IMR-90 (cell line): ENCODE measurements around the gene CHIT1. TPM values are rescaled to one million over a fixed set of nuclear protein-coding genes. Genes with fewer than 3 reads are reported as not detected.

Experiments
- ATAC-seq: fragments of 200-7000 bp; cut with Tn5 transposase; 2 replicates; pipeline ENCODE4 v1.9.1; 2020; ENCODE audit warnings: low read depth, mild to moderate bottlenecking, moderate library complexity
- BruUV-seq: library from RNA; stranded (reverse); fragments of 400-500 nt; replicated peaks from 2 replicates; lab custom pipeline; 2021; lab: Mats Ljungman, UMichigan
- CTCF ChIA-PET: fragments of 300-600 bp; formaldehyde crosslinking; extraction: SDS; loops from one replicate; lab custom pipeline; 2021; ENCODE audit warnings: antibody characterized with exemption; lab: Yijun Ruan, JAX
- POLR2A ChIA-PET: fragments of 300-600 bp; sonication (Branson Sonifier 250); formaldehyde crosslinking; loops from one replicate; lab custom pipeline; 2022; ENCODE audit warnings: antibody characterized with exemption; ENCODE audit not compliant: unreplicated experiment; lab: Charles Lee
- DNase-seq: peaks from one replicate; pipeline ENCODE4 v3.0.0; 2013
- H2AFZ ChIP-seq: replicated peaks from 2 replicates; pipeline ENCODE3; 2013; ENCODE audit warnings: low read length, mild to moderate bottlenecking; ENCODE audit not compliant: poor library complexity
- H2AK5ac ChIP-seq: 2 replicates; pipeline ENCODE4 v1.6.1; 2013; ENCODE audit warnings: low read depth, low read length, inconsistent platforms
- H2AK9ac ChIP-seq: replicated peaks from 2 replicates; pipeline ENCODE3; 2013; ENCODE audit warnings: mild to moderate bottlenecking, low read depth, low read length, moderate library complexity; ENCODE audit not compliant: poor library complexity
- H2BK120ac ChIP-seq: 2 replicates; pipeline ENCODE4 v1.6.1; 2013; ENCODE audit warnings: low read depth, low read length, inconsistent platforms
- H2BK15ac ChIP-seq: 3 replicates; pipeline ENCODE4 v1.6.1; 2013; ENCODE audit warnings: low read depth, low read length, inconsistent platforms
- H2BK20ac ChIP-seq: 2 replicates; pipeline ENCODE4 v1.6.1; 2013; ENCODE audit warnings: low read depth, mild to moderate bottlenecking, inconsistent platforms, low read length, moderate library complexity
- H2BK5ac ChIP-seq: 2 replicates; pipeline ENCODE4 v1.6.1; 2013; ENCODE audit warnings: mild to moderate bottlenecking, low read depth, low read length, inconsistent platforms; ENCODE audit not compliant: poor library complexity, severe bottlenecking
- H3K14ac ChIP-seq: replicated peaks from 2 replicates; pipeline ENCODE4 v1.6.1; 2013; ENCODE audit warnings: low read depth, low read length, inconsistent platforms
- H3K18ac ChIP-seq: 2 replicates; pipeline ENCODE4 v1.6.1; 2013; ENCODE audit warnings: low read depth, low read length, control low read depth
- H3K23ac ChIP-seq: 2 replicates; pipeline ENCODE4 v1.6.1; 2013; ENCODE audit warnings: low read depth, low read length, inconsistent platforms
- H3K27ac ChIP-seq: 2 replicates; pipeline ENCODE4 v1.5.1; 2013; ENCODE audit warnings: mild to moderate bottlenecking, control low read depth, low read length; ENCODE audit not compliant: insufficient read depth
- H3K27me3 ChIP-seq: 2 replicates; pipeline ENCODE4 v1.6.1; 2013; ENCODE audit warnings: low read length; ENCODE audit not compliant: control insufficient read depth, insufficient read depth
- H3K36me3 ChIP-seq: 2 replicates; pipeline ENCODE4 v1.6.1; 2013; ENCODE audit warnings: low read length, mixed read lengths; ENCODE audit not compliant: control insufficient read depth, insufficient read depth
- H3K4ac ChIP-seq: 2 replicates; pipeline ENCODE4 v1.6.1; 2013; ENCODE audit warnings: low read depth, low read length, inconsistent platforms
- H3K4me1 ChIP-seq: 2 replicates; pipeline ENCODE4 v1.6.1; 2013; ENCODE audit warnings: low read length, mixed read lengths; ENCODE audit not compliant: control insufficient read depth, insufficient read depth
- H3K4me2 ChIP-seq: 2 replicates; pipeline ENCODE4 v1.6.1; 2013; ENCODE audit warnings: low read depth, mild to moderate bottlenecking, control low read depth, low read length, moderate library complexity
- H3K4me3 ChIP-seq: 2 replicates; pipeline ENCODE4 v1.5.1; 2013; ENCODE audit warnings: low read depth, mild to moderate bottlenecking, control low read depth, low read length, moderate library complexity; ENCODE audit not compliant: insufficient read depth
- H3K56ac ChIP-seq: 2 replicates; pipeline ENCODE4 v1.6.1; 2013; ENCODE audit warnings: low read length, inconsistent platforms; ENCODE audit not compliant: insufficient read depth; ENCODE audit errors: extremely low read depth
- H3K79me1 ChIP-seq, 2 experiments: 2 replicates each; pipeline ENCODE4 v1.6.1; 2013; ENCODE audit warnings: low read length in 2 of 2, inconsistent platforms in 1 of 2, low read depth in 1 of 2
- H3K9ac ChIP-seq: 2 replicates; pipeline ENCODE4 v1.6.1; 2013; ENCODE audit warnings: low read depth, low read length, control low read depth
- H3K9me1 ChIP-seq: 2 replicates; pipeline ENCODE4 v1.6.1; 2013; ENCODE audit warnings: low read length, inconsistent platforms; ENCODE audit not compliant: insufficient read depth
- H3K9me3 ChIP-seq: 2 replicates; pipeline ENCODE4 v1.6.1; 2013; ENCODE audit warnings: low read length; ENCODE audit not compliant: control insufficient read depth, insufficient read depth
- H4K20me1 ChIP-seq: 2 replicates; pipeline ENCODE4 v1.6.1; 2013; ENCODE audit warnings: low read length, inconsistent platforms; ENCODE audit not compliant: insufficient read depth
- H4K5ac ChIP-seq: 2 replicates; pipeline ENCODE4 v1.6.1; 2013; ENCODE audit warnings: mild to moderate bottlenecking, low read depth, low read length, control low read depth
- H4K8ac ChIP-seq, 2 experiments: 2 replicates each; pipeline ENCODE4 v1.6.1; 2013; ENCODE audit warnings: low read depth in 2 of 2, low read length in 2 of 2, control low read depth in 1 of 2, inconsistent platforms in 1 of 2
- H4K91ac ChIP-seq: 2 replicates; pipeline ENCODE4 v1.6.1; 2013; ENCODE audit warnings: low read depth, low read length, inconsistent platforms; ENCODE audit not compliant: insufficient read depth
- BHLHE40 ChIP-seq: fragments of 150-350 bp; IDR thresholded peaks from 2 replicates; pipeline ENCODE4 v1.6.1; 2016; ENCODE audit warnings: mild to moderate bottlenecking, low read depth, low read length
- ELK1 ChIP-seq: fragments of 150-350 bp; IDR thresholded peaks from 2 replicates; pipeline ENCODE4 v1.6.1; 2016; ENCODE audit warnings: low read depth, mild to moderate bottlenecking, low read length, moderate library complexity, borderline replicate concordance
- FOS ChIP-seq: fragments of 150-350 bp; IDR thresholded peaks from 2 replicates; pipeline ENCODE4 v1.6.1; 2016; ENCODE audit warnings: low read depth, low read length
- NFE2L2 ChIP-seq: fragments of 150-350 bp; IDR thresholded peaks from 2 replicates; pipeline ENCODE4 v1.6.1; 2016; ENCODE audit warnings: low read depth, mild to moderate bottlenecking, low read length
- WGBS, 2 experiments: methylation state at CpG; one replicate each; pipeline versions ENCODE4 v1.1.5 to v1.1.7; 2013; ENCODE audit warnings: missing lambda C conversion rate in 2 of 2; ENCODE audit not compliant: insufficient read length in 1 of 2; ENCODE audit errors: extremely low coverage in 2 of 2; 5-methylcytosine and 5-hydroxymethylcytosine counted together
- dilution Hi-C: fragments of 300-500 bp; cut with HindIII; formaldehyde crosslinking; loops from one replicate; pipeline ENCODE4 v1.14.3; 2018; ENCODE audit warnings: low sequenced_read_pairs; ENCODE audit not compliant: unreplicated experiment
- in situ Hi-C: fragments of 300-500 bp; cut with MboI; formaldehyde crosslinking; loops from 3 replicates; pipeline ENCODE4 v1.14.3; 2019; ENCODE audit warnings: low sequenced_read_pairs, inconsistent platforms, mixed read lengths
- intact Hi-C: fragments of 100-400 bp; cut with micrococcal nuclease; formaldehyde crosslinking; loops from 2 replicates; pipeline ENCODE4 v1.10.0; 2022
- polyA plus RNA-seq, 3 experiments: library from polyadenylated mRNA; depleted of rRNA; stranded (reverse); fragments of >200 nt; gene quantifications; 2 replicates each; pipeline ENCODE4 v1.2.3, GENCODE V29; 2012; ENCODE audit warnings: low replicate concordance in 1 of 3
- total RNA-seq: library from RNA; depleted of rRNA; stranded (reverse); fragments of >200 nt; gene quantifications from 2 replicates; pipeline ENCODE4 v1.2.3, GENCODE V29; 2012

Gene CHIT1
- total and polyA plus RNA-seq, 2 of the 4 experiments (the other 2 are of a cell fraction) = not detected

GRCh38 chr1:203174324-203174985 is 55.0 kb downstream of the CHIT1 start:
- dilution Hi-C loops = no loop called here
- Histone ChIP-seq H3K56ac (no peak overlapping the region), H4K20me1 (no peaks in the 10 kb centered on the region), H2BK20ac (no peak overlapping the region), H2BK15ac (no peak overlapping the region), H3K27ac (no peak overlapping the region), H3K23ac (no peak overlapping the region), H3K79me1 (no peaks in the 10 kb centered on the region), H3K4me1 (peaks cover 22% of the 10 kb centered on the region), H2BK5ac (no peak overlapping the region), H4K5ac (no peak overlapping the region), H3K9ac (no peak overlapping the region), H3K27me3 (peaks cover 2% of the 10 kb centered on the region; the same call in 1 of the 2 replicates), H2AK5ac (no peak overlapping the region), H2BK120ac (no peak overlapping the region), H3K4me3 (no peak overlapping the region), H3K18ac (no peak overlapping the region), H3K9me3 (no peaks in the 10 kb centered on the region), H2AFZ (no peak overlapping the region), H3K36me3 (no peaks in the 10 kb centered on the region), H3K4me2 (no peak overlapping the region), H3K14ac (no peak overlapping the region), H4K8ac (no peak overlapping the region), H3K9me1 (peaks cover 15% of the 10 kb centered on the region; the same call in 1 of the 2 replicates), H3K4ac (no peak overlapping the region), H4K91ac (no peak overlapping the region), H2AK9ac (no peak overlapping the region)
- no TSS peak for BruUV-seq
- CTCF ChIA-PET = no interaction called here
- TF ChIP-seq BHLHE40 = no peak
- no peak for TF ChIP-seq NFE2L2
- TF ChIP-seq ELK1 = no peak
- TF ChIP-seq FOS = no peak
- DNase-seq (no peak), ATAC-seq (no peak)
- intact Hi-C loops = no loop called here
- 100% methylated on average over 1 of the region's 12 CpGs; no CpG with 5 or more reads in 1 of the 2 experiments for WGBS, 2 experiments
- POLR2A ChIA-PET = no interaction called here
- in situ Hi-C loops = no loop called here
